ENCODE results near the gene SLC11A2. TPM values are rescaled to one million over a fixed set of nuclear protein-coding genes. Genes with fewer than 3 reads are reported as not detected.
"Not testable (repeated sequence)": the region's sequence is repeated elsewhere in the genome, so short reads cannot be mapped to it uniquely, and the experiment has no call there.

SLC11A2 gene
- total RNA-seq, 1 donor from 2014 or later: 76.6 TPM

DNA sequence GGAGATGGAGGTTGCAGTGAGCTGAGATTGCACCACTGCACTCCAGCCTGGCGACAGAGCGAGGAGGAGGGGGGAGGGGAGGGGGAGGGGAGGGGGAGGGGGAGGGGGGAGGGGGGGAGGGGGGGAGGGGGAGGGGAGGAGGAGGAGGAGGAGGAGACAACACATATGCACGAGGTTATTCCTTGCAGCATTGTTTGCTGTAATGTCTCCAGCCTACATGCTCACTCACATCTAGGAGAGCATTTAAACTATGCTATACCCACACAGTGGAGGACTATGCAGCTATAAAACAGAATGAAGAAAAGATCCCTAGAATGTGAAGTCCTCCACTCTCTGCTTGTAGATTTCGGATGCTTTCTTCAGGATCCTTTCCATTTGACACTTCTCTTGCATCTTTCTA, 77.4 kb downstream of the SLC11A2 start:
- no peak for DNase-seq (ENCODE audit: low spot score)

DNA sequence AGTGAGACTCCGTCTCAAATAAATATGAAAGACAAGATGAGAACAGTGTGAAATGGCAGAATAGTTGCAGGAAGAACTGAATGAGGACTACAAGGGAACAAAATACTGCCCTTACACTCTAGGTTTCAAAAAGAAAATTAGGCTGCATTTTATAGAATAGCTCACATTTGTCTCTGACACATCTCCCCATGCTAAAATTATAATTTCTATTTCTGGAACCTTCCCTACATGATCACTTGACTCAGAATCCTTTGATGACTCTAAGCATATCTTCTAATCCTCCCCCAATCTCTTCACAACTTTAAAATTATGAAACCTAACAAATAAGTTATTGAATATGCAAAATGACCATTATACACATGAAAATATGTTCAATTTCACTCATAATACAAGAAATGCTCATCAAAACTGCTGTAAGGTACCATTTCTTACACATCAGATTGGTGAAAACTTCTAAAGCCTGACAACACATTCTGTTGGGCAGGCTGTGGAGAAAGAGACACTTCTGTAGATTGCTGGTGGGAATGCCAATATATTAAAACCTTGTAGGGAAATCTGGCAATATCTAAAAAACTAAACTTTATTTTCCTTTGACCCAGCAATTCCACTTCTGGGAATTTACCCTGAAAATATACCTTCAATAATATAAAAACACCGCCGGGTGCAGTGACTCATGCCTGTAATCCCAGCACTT, 78.1 kb downstream of the SLC11A2 start:
- DNase-seq (ENCODE audit: low spot score): no peak

DNA sequence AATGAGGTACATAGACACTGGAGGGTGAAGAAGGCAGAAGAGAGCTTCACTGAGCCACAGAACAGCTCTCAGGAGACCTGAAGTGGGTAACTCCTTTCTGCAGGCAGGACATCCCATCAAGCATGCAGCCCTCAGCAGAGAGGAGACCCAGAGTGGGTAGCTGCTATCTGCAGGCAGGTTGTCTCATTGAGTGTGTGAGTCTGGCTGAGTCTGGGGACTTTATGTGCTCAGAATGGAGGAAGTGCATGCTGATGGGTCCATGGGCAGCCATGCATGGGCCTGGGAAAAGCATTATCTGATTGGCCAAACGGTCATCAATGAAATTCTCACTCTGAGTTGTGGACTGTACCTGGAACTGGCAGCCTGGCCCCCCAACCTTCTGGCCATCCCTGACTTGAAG, 88.5 kb downstream of the SLC11A2 start:
- DNase-seq (ENCODE audit: low spot score): no peak

DNA sequence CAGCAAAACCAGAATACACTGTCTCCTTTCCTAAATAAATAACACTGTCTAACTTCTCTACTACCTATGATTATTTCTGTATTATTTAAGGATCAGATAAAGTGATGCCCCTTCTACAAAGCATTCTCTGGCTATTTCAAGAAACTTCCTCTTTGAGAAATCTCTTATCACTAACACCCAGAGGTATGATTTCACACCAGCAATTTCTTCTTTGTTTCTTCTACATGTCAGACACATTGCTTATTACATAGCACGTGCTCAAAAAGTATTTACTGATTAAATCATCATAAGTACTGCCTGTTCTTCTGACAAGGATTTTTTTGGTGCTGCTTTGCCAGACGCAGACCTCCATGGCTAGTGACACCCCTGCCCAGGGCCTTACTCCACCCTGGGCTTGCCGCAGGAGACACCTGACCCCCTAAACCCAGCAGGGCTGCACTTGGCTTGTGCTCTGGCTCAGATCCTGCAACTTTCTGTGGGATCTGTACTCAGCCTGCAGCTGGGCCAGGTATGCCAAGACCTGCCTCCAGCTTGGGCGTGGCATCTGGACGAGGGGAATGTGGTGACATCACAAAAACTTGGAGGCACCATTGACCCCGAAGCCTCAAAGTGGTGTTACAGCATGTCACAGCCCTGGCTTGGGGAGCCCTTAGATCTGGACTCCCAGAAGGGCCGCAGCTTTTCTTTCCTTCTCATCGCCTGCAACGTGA, 89.2 kb downstream of the SLC11A2 start:
- no peak for DNase-seq (ENCODE audit: low spot score)

DNA sequence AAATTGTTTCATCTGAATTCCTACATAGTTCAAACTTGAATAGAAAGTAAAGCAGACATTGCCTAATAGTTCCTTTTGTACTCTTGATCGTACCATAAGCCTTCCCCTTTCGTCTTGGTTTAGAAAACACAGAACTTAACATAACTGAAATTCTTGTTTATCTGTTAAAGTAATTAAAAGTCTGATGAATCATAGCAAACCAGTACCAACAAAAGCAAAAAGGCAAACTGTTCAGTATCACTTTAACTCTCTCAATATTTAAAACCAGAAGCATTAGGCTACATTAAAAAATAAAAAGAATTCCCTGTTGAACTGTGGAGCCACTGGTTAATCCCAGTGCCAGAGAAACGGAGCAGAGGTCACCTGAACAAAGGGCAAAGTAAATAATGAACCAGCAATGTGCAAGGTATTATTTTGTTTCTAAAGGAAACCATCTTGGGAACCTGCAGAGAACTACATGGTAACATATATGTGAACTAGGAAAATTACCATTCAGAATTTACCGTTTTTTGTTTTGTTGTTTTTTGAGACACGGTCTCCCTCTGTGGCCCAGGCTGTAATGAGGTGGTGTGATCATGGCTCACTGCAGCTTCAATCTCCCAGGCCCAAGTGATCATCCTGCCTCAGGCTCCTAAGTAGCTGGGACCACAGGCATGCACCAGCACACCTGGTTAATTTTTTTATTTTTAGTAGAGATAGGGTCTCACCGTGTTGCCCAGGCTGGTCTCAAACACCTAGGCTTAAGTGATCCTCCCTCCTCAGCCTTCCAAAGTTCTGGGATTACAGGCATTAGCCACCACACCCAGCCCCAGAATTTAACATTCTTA, 91.0 kb downstream of the SLC11A2 start:
- DNase-seq (ENCODE audit: low spot score): peak; percentile 58

DNA sequence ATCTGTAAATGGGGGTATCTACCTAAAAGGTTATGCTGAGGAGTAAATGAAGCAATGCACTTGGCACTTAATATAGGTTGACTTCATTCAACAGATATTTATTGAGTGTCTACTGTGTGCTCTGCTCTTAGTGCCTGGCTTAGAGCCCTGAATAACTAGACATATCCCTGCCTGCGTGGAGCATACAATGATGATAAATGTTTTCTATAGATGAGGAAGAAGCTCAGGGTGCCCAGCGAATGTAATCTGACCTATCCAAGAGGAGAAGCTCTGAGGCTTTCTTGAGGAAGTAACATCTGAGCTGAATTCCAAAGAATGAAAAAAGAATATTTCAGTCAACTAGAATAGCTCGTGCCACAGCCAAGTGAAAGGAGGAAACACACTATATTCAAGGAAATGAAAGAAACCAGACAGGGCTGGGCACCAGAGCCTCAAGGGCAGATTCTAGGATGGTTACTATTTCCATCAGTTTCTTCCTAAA, 91.8 kb downstream of the SLC11A2 start:
- DNase-seq (ENCODE audit: low spot score): peak; percentile 85

DNA sequence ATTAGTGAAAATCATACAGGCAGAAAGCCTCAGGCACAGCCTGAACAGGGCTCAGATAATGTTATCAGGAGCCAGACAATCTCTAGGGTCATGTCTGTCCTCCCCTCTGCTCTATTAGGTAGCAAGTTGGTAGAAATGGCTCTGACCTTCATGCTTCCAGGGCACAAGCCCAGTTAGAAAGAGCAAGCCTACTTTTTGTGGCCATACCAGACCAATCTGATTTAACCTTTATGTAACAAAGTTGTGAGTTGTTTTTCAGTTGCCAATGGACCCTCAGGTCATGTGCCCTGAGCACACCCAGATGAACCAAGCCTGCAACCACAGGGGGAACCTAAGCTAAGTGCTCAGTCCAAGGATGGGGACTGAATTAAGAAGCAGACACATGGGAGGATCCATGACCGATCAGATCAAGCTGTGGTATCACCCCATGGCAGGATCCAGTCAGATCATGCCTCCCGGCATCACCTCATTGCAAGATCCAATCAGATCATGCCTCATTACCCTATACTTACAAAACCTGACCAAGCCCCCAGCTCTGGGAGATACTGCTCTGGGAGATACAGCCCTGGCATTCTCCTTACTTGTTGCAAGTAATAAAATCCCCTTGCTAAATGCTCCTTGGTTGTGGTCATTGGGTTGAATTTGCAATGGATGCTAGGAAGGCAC, 92.6 kb downstream of the SLC11A2 start:
- no peak for DNase-seq (ENCODE audit: low spot score)

DNA sequence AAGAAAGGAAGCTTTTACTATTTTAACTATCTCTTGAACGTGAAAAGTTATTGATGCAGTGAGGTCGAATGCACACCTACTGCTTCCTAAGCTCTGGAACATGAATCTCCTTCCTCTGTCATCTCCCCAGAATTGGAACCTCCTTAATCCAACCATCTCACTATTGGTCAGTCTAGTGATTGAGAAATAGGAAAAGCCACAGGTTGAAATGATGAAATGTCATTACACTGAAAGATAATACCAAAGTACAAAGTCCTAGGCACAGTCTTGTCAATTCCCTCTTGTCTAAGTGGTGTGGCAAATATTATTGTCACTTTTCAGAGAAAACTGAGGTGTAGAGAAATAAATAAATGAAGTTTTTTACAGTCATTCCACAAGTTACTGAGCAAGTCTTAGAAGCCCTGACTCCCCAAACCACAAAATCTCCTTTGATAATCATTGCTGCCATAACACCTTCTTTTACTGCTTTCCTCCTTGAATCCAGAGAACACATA, 93.3 kb downstream of the SLC11A2 start:
- DNase-seq (ENCODE audit: low spot score): no peak

DNA sequence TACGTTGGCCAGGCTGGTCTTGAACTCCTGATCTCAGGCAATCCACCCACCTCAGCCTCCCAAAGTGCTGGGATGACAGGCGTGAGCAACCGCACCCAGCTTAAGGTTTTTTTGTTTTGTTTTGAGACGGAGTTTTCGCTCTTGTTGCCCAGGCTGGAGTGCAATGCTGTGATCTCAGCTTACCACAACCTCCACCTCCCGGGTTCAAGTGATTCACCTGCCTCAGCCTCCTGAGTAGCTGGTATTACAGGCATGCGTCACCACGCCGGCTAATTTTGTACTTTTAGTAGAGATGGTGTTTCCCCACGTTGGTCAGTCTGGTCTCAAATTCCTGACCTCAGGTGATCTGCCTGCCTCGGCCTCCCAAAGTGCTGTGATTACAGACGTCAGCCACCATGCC, 95.7 kb downstream of the SLC11A2 start:
- not testable (repeated sequence) for DNase-seq (ENCODE audit: low spot score)

DNA sequence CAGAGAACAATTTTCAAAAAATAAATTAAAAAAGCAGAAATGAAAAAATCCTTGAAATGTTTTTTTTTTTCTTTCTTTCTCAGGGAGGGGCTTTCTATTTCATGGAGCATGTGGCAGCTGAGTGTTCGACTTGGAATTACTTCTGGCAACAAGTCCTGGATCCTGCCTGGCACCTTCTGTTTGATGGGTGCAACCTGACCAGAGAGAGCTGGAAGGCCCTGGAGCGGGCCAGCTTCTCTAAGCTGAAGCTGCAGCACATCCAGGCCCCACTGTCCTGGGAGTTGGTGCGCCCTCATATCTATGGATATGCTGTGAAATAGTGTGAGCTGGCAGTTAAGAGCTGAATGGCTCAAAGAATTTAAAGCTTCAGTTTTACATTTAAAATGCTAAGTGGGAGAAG, 96.4 kb downstream of the SLC11A2 start:
- no peak for DNase-seq (ENCODE audit: low spot score)

Other genes with a start within 250 kb of the SLC11A2 start
- gene TMPRSS12, start 183.5 kb downstream of the SLC11A2 start, total RNA-seq (ENCODE audit: insufficient read depth, low replicate concordance): 1.9 TPM
- gene HIGD1C, start 73.8 kb downstream of the SLC11A2 start, total RNA-seq (ENCODE audit: insufficient read depth, low replicate concordance): not detected
- 27.9 TPM for gene LETMD1, start 21.9 kb upstream of the SLC11A2 start, total RNA-seq (ENCODE audit: insufficient read depth, low replicate concordance)
- 19.7 TPM for gene CSRNP2, start 57.2 kb upstream of the SLC11A2 start, total RNA-seq (ENCODE audit: insufficient read depth, low replicate concordance)
- 10.6 TPM for gene TFCP2, start 146.8 kb upstream of the SLC11A2 start, total RNA-seq (ENCODE audit: insufficient read depth, low replicate concordance)
- gene POU6F1, start 191.7 kb upstream of the SLC11A2 start, total RNA-seq (ENCODE audit: insufficient read depth, low replicate concordance): 7.2 TPM
- gene DAZAP2, start 212.4 kb upstream of the SLC11A2 start, total RNA-seq (ENCODE audit: insufficient read depth, low replicate concordance): 51.0 TPM
- 3.1 TPM for gene SMAGP, start 244.0 kb upstream of the SLC11A2 start, total RNA-seq (ENCODE audit: insufficient read depth, low replicate concordance)